ENCODE data around the gene NEU1.
"Not testable (repeated sequence)": the region's sequence is repeated elsewhere in the genome, so short reads cannot be mapped to it uniquely, and the experiment has no call there.

The NEU1 gene

DNA sequence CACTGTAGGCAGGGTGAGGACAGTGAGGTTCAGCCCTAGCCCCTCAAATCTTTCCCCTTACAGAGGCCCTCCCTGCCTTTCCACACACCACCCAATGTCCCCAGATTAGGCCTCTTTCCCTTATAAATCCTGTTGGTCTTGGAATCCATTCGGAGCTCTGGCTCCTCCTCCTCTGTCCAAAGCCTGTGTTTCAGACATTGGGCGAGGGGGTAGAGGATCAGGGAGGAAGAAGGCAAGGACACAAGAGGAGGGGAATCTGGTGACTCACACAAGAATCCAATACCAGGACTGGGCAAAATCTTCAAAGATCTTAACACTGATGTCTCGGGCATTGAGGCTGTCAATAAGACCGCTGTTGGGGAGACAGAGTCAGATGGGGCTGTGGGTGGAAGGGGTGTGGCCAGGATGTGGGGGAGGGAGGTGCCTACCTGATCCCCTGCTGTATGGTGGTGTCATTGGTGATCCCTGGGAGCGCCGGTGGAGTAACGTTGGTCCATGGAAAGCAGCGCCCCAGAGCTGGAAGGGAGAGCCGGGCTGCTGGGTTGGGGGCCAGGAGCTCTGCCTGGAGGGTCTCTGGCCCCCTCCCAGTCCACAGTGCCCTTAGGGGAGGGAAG lies 8.5 kb upstream of the NEU1 start:
- Mint-ChIP-seq H3K9me3 (no peaks in the 10 kb centered on the region), H3K36me3 (ENCODE audit: low read depth) (no peaks in the 10 kb centered on the region), H3K4me3 (no peak overlapping the region), H3K27me3 (no peaks in the 10 kb centered on the region), H3K27ac (no peak overlapping the region), H3K4me1 (ENCODE audit: low read depth) (peaks cover 2% of the 10 kb centered on the region)
- DNase-seq: no peak

GRCh38 chr6:31870385-31870921 lies 7.8 kb upstream of the NEU1 start:
- no peak for DNase-seq
- H3K4me3 Mint-ChIP-seq: no peak overlapping the region
- H3K4me1 Mint-ChIP-seq (ENCODE audit: low read depth): peaks cover 2% of the 10 kb centered on the region
- H3K36me3 Mint-ChIP-seq (ENCODE audit: low read depth): no peaks in the 10 kb centered on the region
- H3K27me3 Mint-ChIP-seq: no peaks in the 10 kb centered on the region
- no peaks in the 10 kb centered on the region for H3K9me3 Mint-ChIP-seq
- no peak overlapping the region for H3K27ac Mint-ChIP-seq

DNA sequence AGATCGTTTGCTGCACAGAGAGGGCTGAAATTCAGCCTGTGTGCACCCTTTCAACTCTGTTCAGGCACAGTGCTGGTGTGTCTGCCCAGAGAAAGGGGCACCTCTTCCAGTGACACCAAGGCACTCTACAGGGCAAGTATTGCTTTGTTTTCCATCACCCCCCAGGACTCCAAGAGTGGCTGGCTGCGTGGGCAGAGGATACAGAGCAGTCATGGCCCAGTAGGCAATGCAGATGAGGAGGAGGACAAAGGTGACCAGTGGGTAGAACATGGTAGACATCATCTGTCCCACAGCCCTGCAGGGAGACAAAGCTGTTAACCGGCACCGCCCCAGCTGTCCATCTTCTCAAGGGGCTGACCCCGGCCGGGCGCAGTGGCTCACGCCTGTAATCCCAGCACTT lies 6.7 kb upstream of the NEU1 start:
- H3K4me1 Mint-ChIP-seq (ENCODE audit: low read depth): peaks cover 5% of the 10 kb centered on the region
- no peak for DNase-seq
- H3K27ac Mint-ChIP-seq: no peak overlapping the region
- no peaks in the 10 kb centered on the region for H3K27me3 Mint-ChIP-seq
- H3K4me3 Mint-ChIP-seq: no peak overlapping the region
- H3K36me3 Mint-ChIP-seq (ENCODE audit: low read depth): no peaks in the 10 kb centered on the region
- H3K9me3 Mint-ChIP-seq: no peaks in the 10 kb centered on the region

- DNase-seq; H3K27me3 Mint-ChIP-seq; H3K27ac Mint-ChIP-seq; H3K4me1 Mint-ChIP-seq (ENCODE audit: low read depth); H3K4me3 Mint-ChIP-seq; H3K36me3 Mint-ChIP-seq (ENCODE audit: low read depth); H3K9me3 Mint-ChIP-seq: not testable (repeated sequence)
Observed at GRCh38 chr6:31868658-31868971, 6.0 kb upstream of the NEU1 start.

- no peak overlapping the region for H3K27ac Mint-ChIP-seq
- no peak for DNase-seq
- peaks cover 28% of the 10 kb centered on the region for H3K4me1 Mint-ChIP-seq (ENCODE audit: low read depth)
- H3K36me3 Mint-ChIP-seq (ENCODE audit: low read depth): peaks cover 11% of the 10 kb centered on the region
- H3K9me3 Mint-ChIP-seq: no peaks in the 10 kb centered on the region
- H3K27me3 Mint-ChIP-seq: no peaks in the 10 kb centered on the region
- no peak overlapping the region for H3K4me3 Mint-ChIP-seq
Observed at GRCh38 chr6:31865205-31866118, 2.8 kb upstream of the NEU1 start.

- H3K27ac Mint-ChIP-seq: no peak overlapping the region
- H3K9me3 Mint-ChIP-seq: no peaks in the 10 kb centered on the region
- no peak overlapping the region for H3K4me3 Mint-ChIP-seq
- H3K36me3 Mint-ChIP-seq (ENCODE audit: low read depth): peaks cover 17% of the 10 kb centered on the region
- no peak for DNase-seq
- peaks cover 28% of the 10 kb centered on the region for H3K4me1 Mint-ChIP-seq (ENCODE audit: low read depth)
- H3K27me3 Mint-ChIP-seq: no peaks in the 10 kb centered on the region
Observed at GRCh38 chr6:31864818-31865204, 2.2 kb upstream of the NEU1 start.

- peak overlapping the region; percentile 94 for H3K27ac Mint-ChIP-seq
- H3K36me3 Mint-ChIP-seq (ENCODE audit: low read depth): peaks cover 24% of the 10 kb centered on the region
- peak; percentile 63 for DNase-seq
- H3K4me3 Mint-ChIP-seq: peak overlapping the region; percentile 95
- peaks cover 28% of the 10 kb centered on the region for H3K4me1 Mint-ChIP-seq (ENCODE audit: low read depth)
- not testable (repeated sequence) for H3K9me3 Mint-ChIP-seq, H3K27me3 Mint-ChIP-seq
Observed at GRCh38 chr6:31864123-31864562, 1.5 kb upstream of the NEU1 start.

GRCh38 chr6:31861919-31862343 lies 690 bp downstream of the NEU1 start:
- H3K27ac Mint-ChIP-seq: peak overlapping the region; percentile 94
- DNase-seq: no peak
- H3K9me3 Mint-ChIP-seq: no peaks in the 10 kb centered on the region
- peaks cover 43% of the 10 kb centered on the region for H3K36me3 Mint-ChIP-seq (ENCODE audit: low read depth)
- H3K4me1 Mint-ChIP-seq (ENCODE audit: low read depth): peaks cover 28% of the 10 kb centered on the region
- H3K4me3 Mint-ChIP-seq: peak overlapping the region; percentile 95
- H3K27me3 Mint-ChIP-seq: no peaks in the 10 kb centered on the region

DNA sequence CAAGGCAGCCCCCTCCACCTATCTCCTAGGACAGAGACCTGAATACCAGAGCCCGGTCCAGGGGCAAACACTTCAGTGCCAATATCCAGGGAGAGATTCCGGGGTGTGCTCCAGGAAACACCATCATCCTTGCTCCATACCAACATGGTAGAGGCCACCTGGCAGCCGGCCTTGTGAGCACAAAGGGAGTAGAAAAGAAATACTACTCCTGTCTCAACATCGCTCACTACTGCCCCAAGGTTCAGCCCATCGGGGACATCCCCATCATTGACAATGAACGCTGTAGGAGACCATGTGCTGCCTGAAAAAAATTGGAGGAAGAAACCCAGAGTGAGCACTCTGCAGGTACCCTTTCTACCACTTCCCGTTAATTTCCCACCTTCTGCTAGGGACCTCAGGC lies 1.5 kb downstream of the NEU1 start:
- Mint-ChIP-seq H3K4me1 (ENCODE audit: low read depth) (peaks cover 28% of the 10 kb centered on the region), H3K36me3 (ENCODE audit: low read depth) (peaks cover 45% of the 10 kb centered on the region), H3K9me3 (no peaks in the 10 kb centered on the region), H3K27ac (no peak overlapping the region), H3K4me3 (peak overlapping the region; percentile 95), H3K27me3 (no peaks in the 10 kb centered on the region)
- DNase-seq: no peak

- peaks cover 28% of the 10 kb centered on the region for H3K4me1 Mint-ChIP-seq (ENCODE audit: low read depth)
- no peak overlapping the region for H3K4me3 Mint-ChIP-seq
Observed at GRCh38 chr6:31860349-31860748, 2.3 kb downstream of the NEU1 start.

GRCh38 chr6:31859923-31860322 lies 2.7 kb downstream of the NEU1 start:
- H3K36me3 Mint-ChIP-seq (ENCODE audit: low read depth): peaks cover 45% of the 10 kb centered on the region

More at GRCh38 chr6:31860349-31860748, 2.3 kb downstream of the NEU1 start:
- Mint-ChIP-seq H3K36me3 (ENCODE audit: low read depth) (peaks cover 45% of the 10 kb centered on the region), H3K27ac (no peak overlapping the region), H3K27me3 (no peaks in the 10 kb centered on the region), H3K9me3 (no peaks in the 10 kb centered on the region)
- DNase-seq: no peak

GRCh38 chr6:31858707-31859106 lies 3.9 kb downstream of the NEU1 start:
- H3K27ac Mint-ChIP-seq: no peak overlapping the region
- H3K27me3 Mint-ChIP-seq: no peaks in the 10 kb centered on the region
- H3K9me3 Mint-ChIP-seq: no peaks in the 10 kb centered on the region
- peaks cover 45% of the 10 kb centered on the region for H3K36me3 Mint-ChIP-seq (ENCODE audit: low read depth)
- peaks cover 21% of the 10 kb centered on the region for H3K4me1 Mint-ChIP-seq (ENCODE audit: low read depth)
- no peak overlapping the region for H3K4me3 Mint-ChIP-seq
- DNase-seq: no peak

More at GRCh38 chr6:31859923-31860322, 2.7 kb downstream of the NEU1 start:
- no peak overlapping the region for H3K4me3 Mint-ChIP-seq
- no peak for DNase-seq
- no peak overlapping the region for H3K27ac Mint-ChIP-seq
- peaks cover 28% of the 10 kb centered on the region for H3K4me1 Mint-ChIP-seq (ENCODE audit: low read depth)
- no peaks in the 10 kb centered on the region for H3K9me3 Mint-ChIP-seq
- H3K27me3 Mint-ChIP-seq: no peaks in the 10 kb centered on the region

DNA sequence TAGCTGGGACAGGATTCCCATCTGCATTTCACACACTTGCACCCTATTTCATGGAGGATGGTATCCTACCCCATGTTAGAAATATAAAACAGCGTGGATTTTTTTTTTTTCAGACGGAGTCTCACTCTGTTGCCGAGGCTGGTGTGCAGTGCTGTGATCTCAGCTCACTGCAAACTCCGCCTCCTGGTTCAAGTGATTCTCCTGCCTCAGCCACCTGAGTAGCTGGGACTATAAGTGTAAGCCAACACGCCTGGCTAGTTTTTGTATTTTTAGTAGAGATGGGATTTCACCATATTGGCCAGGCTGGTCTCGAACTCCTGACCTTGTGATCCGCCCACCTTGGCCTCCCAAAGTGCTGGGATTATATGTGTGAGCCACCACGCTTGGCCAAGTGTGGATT lies 4.8 kb downstream of the NEU1 start:
- H3K27me3 Mint-ChIP-seq, H3K27ac Mint-ChIP-seq, H3K4me3 Mint-ChIP-seq, H3K9me3 Mint-ChIP-seq, DNase-seq: not testable (repeated sequence)
- Mint-ChIP-seq H3K36me3 (ENCODE audit: low read depth) (peaks cover 48% of the 10 kb centered on the region), H3K4me1 (ENCODE audit: low read depth) (peaks cover 17% of the 10 kb centered on the region)

DNA sequence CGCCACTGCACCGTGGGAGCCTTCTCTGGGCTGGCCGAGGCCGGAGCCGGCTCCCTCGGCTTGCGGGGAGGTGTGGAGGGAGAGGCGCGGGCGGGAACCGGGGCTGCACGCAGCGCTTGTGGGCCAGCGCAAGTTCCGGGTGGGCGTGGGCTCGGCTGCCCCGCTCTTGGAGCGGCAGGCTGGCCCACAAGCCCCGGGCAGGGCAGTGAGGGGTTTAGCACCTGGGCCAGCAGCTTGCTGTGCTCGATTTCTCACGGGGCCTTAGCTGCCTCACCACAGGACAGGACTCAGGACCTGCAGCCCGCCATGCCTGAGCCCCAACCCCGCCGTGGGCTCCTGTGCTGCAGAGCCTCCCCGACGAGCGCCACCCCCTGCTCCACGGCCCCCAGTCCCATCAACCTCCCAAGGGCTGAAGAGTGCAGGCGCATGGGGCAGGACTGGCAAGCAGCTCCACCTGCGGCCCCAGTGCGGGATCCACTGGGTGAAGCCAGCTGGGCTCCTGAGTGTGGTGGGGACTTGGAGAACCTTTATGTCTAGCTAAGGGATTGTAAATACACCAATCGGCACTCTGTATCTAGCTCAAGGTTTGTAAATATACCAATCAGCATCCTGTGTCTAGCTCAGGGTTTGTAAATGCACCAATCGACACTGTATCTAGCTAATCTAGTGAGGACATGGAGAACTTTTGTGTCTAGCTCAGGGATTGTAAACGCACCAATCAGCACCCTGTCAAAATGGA lies 10.5 kb downstream of the NEU1 start:
- not testable (repeated sequence) for H3K27ac Mint-ChIP-seq; H3K27me3 Mint-ChIP-seq; H3K4me1 Mint-ChIP-seq (ENCODE audit: low read depth); H3K9me3 Mint-ChIP-seq; DNase-seq; H3K4me3 Mint-ChIP-seq
- H3K36me3 Mint-ChIP-seq (ENCODE audit: low read depth): peaks cover 10% of the 10 kb centered on the region
